HG03025 (cell line): ENCODE data around the gene CAPN6.

Source experiments
- ATAC-seq: cut with Tn5 transposase; IDR thresholded peaks from one replicate; pipeline ENCODE4 v1.9.1; 2021; ENCODE audit warnings: mild to moderate bottlenecking, moderate library complexity; ENCODE audit not compliant: unreplicated experiment, low FRiP score

CAPN6 gene

GRCh38 chrX:111200327-111200726 is 70.0 kb downstream of the CAPN6 start:
- ATAC-seq, result no peak

- ATAC-seq, result no peak
Observed at GRCh38 chrX:111199505-111199904, 70.8 kb downstream of the CAPN6 start.
